SH-SY5Y (cell line): Measurements from ENCODE around the gene CD276.

ENCODE experiments used
- GATA2 ChIP-seq: IDR thresholded peaks from 2 replicates; pipeline ENCODE4 v1.6.1; 2011; ENCODE audit warnings: mild to moderate bottlenecking, low read depth, low read length
- GATA3 ChIP-seq: IDR thresholded peaks from 2 replicates; pipeline ENCODE4 v1.6.1; 2011; ENCODE audit warnings: low read depth, mild to moderate bottlenecking, low read length, moderate library complexity

GRCh38 chr15:73695773-73696640 is 11.8 kb downstream of the CD276 start:
- TF ChIP-seq GATA2 (no peak), GATA3 (no peak)
